Transverse colon (tissue), 4 donors: ENCODE data around the gene ZNF618. TPM values are rescaled to one million over a fixed set of nuclear protein-coding genes. Genes with fewer than 3 reads are reported as not detected.
A peak's percentile ranks its signal among the peaks of the same experiment; 100 is the strongest.

Experiments
- DNase-seq: peaks from one replicate; pipeline ENCODE4 v3.0.0-alpha.2; 2019
- H3K27ac ChIP-seq, 4 donors: fragments of 200-600 bp; sonication (generic); 2 replicates each; pipeline ENCODE4 v1.5.1; 2016 to 2018; ENCODE audit warnings: inconsistent platforms in 4 of 4
- H3K27me3 ChIP-seq: fragments of 200-600 bp; sonication (generic); 2 replicates; pipeline ENCODE4 v1.5.1; 2017; ENCODE audit warnings: inconsistent platforms
- H3K36me3 ChIP-seq, 4 donors: fragments of 200-600 bp; sonication (generic); 2 replicates each; pipeline ENCODE4 v1.5.1; 2017 to 2019; ENCODE audit warnings: inconsistent platforms in 4 of 4
- H3K4me1 ChIP-seq, 4 donors: fragments of 200-600 bp; sonication (generic); 2 replicates each; pipeline ENCODE4 v1.5.1; 2017 to 2020; ENCODE audit warnings: inconsistent platforms in 4 of 4
- H3K4me3 ChIP-seq, 4 donors: fragments of 200-600 bp; sonication (generic); 1 replicate in 1 of 4; 2 replicates in 3 of 4; pipeline versions ENCODE4 v1.5.1 to v1.6.1; 2017 to 2019; ENCODE audit warnings: inconsistent platforms in 4 of 4
- H3K9me3 ChIP-seq, 2 donors: fragments of 200-600 bp; sonication (generic); 2 replicates each; pipeline ENCODE4 v1.5.1; 2017 to 2019; ENCODE audit warnings: inconsistent platforms in 2 of 2
- EP300 ChIP-seq: sonication (generic); formaldehyde crosslinking; IDR thresholded peaks from one replicate; pipeline ENCODE4 v1.6.1; 2017; ENCODE audit warnings: antibody characterized with exemption, low read depth
- POLR2A ChIP-seq: fragments of 450-650 bp; IDR thresholded peaks from one replicate; pipeline ENCODE4 v1.6.1; 2016; ENCODE audit warnings: antibody characterized with exemption, mild to moderate bottlenecking, moderate library complexity
- POLR2AphosphoS5 ChIP-seq, 3 donors: sonication (generic); formaldehyde crosslinking; IDR thresholded peaks; one replicate each; pipeline ENCODE4 v1.6.1; 2016; ENCODE audit warnings: antibody characterized with exemption in 3 of 3
- WGBS, 2 donors: methylation state at CpG; one replicate each; pipeline ENCODE4 v1.1.5; 2018; ENCODE audit warnings: low coverage in 1 of 2; 5-methylcytosine and 5-hydroxymethylcytosine counted together
- in situ Hi-C, 4 donors: fragments of 200-750 bp; cut with MboI; loops; one replicate each; pipeline versions ENCODE4 v1.15.0 to v1.15.1; 2017; ENCODE audit warnings: low sequenced_read_pairs in 3 of 4, low pct_ligation_motif_present in 1 of 4, low pct_unique_long_range_greater_than_20kb in 1 of 4
- intact Hi-C: fragments of 100-400 bp; cut with DNase I; formaldehyde crosslinking; loops from one replicate; pipeline ENCODE4 v1.15.1; 2023; ENCODE audit warnings: low total_unique reads
- total RNA-seq, 4 donors: library from RNA; depleted of rRNA; stranded (reverse); fragments of >200 nt; gene quantifications; one replicate each; pipeline ENCODE4 v1.1.0, GENCODE V29; 2016
- TF ChIP-seq, protein P1 (sequence below), 5 experiments: fragments of 200-600 bp in 3 of 5; fragments of 450-650 bp in 2 of 5; sonication (generic) in 3 of 5; IDR thresholded peaks; 1 replicate in 2 of 5; 2 replicates in 3 of 5; pipeline ENCODE4 v1.5.1; 2016 to 2017; ENCODE audit warnings: antibody characterized with exemption in 5 of 5, inconsistent platforms in 3 of 5, mild to moderate bottlenecking in 2 of 5, moderate library complexity in 1 of 5

The ZNF618 gene
- total RNA-seq, 4 donors from 2014 or later, result 2.2 to 8.6 (median 4.0) TPM

DNA sequence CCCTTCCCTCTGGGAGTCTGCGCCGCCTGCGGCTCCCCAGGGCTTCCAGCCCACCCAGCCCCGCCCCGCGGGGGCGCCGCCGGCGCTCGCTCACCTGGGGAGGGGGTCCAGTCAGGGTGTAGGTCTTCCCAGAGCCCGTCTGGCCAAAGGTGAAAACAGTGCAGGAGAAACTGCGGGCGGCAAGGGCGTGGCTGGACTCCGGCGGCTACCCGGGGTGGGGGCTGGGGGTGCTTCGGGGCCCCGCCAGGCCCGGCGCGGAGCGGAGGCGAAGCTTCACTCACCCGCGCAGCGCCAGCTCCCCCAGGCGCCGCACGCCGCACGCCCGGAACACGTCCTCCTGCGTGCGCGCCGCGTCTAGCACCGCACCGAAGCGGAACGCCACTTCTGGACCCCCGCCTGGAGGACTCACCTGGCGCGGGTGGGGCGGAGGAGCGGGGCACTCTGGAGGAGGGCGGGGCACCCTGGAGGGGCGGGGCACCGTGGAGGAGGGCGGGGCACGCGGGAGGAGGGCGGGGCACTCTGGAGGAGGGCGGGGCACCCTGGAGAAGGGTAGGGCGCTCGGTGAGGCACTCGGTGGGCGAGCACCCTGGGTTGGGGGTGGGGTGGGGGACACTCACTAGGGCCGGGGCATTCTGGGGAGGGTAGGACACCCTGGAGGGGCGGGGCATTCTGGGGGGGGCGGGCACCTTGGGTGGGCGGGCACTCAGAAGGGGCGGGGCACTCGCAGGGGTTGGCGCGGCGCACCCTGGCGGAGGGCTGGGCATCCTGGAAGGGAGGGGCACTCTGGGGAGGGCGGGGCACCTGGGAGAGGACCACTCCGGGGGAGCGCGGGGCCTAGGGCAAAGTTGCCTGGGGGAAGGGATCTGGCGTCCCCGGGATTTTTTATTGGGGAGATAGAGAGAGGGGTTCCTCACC is 222.2 kb downstream of the ZNF618 start:
- H3K27me3 ChIP-seq, result peaks cover 22% of the 10 kb centered on the region
- TF ChIP-seq POLR2AphosphoS5 (IDR thresholded peaks at IDR 0.05), result peak in 2 of 3 donors; percentile 23 to 37
- peak; percentile 15 for TF ChIP-seq POLR2A
- no peak for TF ChIP-seq EP300
- TF ChIP-seq, protein P1, sequence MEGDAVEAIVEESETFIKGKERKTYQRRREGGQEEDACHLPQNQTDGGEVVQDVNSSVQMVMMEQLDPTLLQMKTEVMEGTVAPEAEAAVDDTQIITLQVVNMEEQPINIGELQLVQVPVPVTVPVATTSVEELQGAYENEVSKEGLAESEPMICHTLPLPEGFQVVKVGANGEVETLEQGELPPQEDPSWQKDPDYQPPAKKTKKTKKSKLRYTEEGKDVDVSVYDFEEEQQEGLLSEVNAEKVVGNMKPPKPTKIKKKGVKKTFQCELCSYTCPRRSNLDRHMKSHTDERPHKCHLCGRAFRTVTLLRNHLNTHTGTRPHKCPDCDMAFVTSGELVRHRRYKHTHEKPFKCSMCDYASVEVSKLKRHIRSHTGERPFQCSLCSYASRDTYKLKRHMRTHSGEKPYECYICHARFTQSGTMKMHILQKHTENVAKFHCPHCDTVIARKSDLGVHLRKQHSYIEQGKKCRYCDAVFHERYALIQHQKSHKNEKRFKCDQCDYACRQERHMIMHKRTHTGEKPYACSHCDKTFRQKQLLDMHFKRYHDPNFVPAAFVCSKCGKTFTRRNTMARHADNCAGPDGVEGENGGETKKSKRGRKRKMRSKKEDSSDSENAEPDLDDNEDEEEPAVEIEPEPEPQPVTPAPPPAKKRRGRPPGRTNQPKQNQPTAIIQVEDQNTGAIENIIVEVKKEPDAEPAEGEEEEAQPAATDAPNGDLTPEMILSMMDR (IDR thresholded peaks at IDR 0.05), result no peak
- H3K4me3 ChIP-seq, result peak overlapping the region; percentile 16 to 56 (median 40)
- H3K4me1 ChIP-seq, result peaks cover 5 to 22% (median 20%) of the 10 kb centered on the region in 4 donors
- intact Hi-C loops, result no loop called here
- H3K27ac ChIP-seq, result peak overlapping the region; percentile 60 to 82 (median 60)
- 26% methylated on average over 23 of the region's 77 CpGs; no CpG with 5 or more reads in 1 of the 2 donors for WGBS, 2 donors
- DNase-seq, result peak; percentile 85
- in situ Hi-C loops, result loop anchor here in 1 of 4 donors (25.0 kb wide), 1 partner anchor 189 kb away; no protein-coding TSS in a partner anchor
- H3K9me3 ChIP-seq, result peaks cover 0 to 4% of the 10 kb centered on the region in 2 donors
- no peaks in the 10 kb centered on the region for H3K36me3 ChIP-seq

DNA sequence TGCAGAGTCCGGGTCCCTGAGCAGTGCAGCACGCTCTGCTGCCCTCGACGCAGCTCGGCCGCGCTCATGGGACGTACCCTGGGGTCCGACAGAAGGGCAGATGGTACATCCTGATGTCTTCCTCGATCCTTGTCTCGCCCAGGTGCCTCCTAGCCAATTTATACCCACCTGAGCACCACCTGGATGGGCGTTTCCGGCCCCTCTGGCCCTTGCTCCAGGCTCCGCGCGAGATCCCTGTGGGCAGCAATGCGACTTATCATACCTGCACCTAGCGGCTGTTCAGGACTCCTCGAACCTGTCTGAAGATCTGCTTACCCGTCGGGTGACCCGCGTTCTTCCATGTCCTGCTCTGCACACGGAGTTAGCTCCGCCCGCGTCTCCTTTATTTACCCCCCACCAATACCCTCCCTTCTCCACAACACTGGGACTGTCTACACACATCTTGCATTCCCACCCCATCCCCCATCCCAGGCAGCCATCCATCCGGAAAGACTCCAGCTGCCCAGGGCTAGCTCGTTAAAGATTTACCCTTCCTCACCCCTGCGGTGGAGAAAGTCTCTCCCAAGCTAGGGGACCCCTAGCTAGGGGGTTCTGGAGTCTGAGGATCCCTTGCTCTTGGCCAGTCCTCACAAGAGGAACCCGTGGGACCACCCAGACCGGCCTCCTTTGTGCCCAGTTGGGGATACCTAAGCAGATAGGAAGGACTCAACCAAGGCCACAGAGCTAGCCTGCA is 223.0 kb downstream of the ZNF618 start, which contains the start of gene KIF12:
TSS of gene KIF12 (minus strand) at position 357 of the 733 bp plus-strand sequence. CDS start at position 341, 16 bp downstream.
- Histone ChIP-seq H3K27me3 (peaks cover 24% of the 10 kb centered on the region), H3K27ac (peak within 1 kb of the TSS; percentile 60 to 82 (median 60)), H3K4me3 (peak within 1 kb of the TSS; percentile 16 to 56 (median 40)), H3K4me1 (peaks cover 5 to 22% (median 20%) of the 10 kb centered on the region in 4 donors), H3K9me3 (peaks cover 0 to 4% of the 10 kb centered on the region in 2 donors), H3K36me3 (no peaks in the 10 kb centered on the region)
- TF ChIP-seq, protein P1 (IDR thresholded peaks at IDR 0.05), result no peak
- TF ChIP-seq POLR2A (no peak), POLR2AphosphoS5 (IDR thresholded peaks at IDR 0.05) (no peak), EP300 (no peak)
- WGBS, 2 donors, result 30% methylated on average over 26 of the region's 32 CpGs; no CpG with 5 or more reads in 1 of the 2 donors
- in situ Hi-C loops (loop anchor here in 1 of 4 donors (25.0 kb wide), 1 partner anchor 188 kb away; no protein-coding TSS in a partner anchor), intact Hi-C loops (no loop called here)
- peak; percentile 53 for DNase-seq

DNA sequence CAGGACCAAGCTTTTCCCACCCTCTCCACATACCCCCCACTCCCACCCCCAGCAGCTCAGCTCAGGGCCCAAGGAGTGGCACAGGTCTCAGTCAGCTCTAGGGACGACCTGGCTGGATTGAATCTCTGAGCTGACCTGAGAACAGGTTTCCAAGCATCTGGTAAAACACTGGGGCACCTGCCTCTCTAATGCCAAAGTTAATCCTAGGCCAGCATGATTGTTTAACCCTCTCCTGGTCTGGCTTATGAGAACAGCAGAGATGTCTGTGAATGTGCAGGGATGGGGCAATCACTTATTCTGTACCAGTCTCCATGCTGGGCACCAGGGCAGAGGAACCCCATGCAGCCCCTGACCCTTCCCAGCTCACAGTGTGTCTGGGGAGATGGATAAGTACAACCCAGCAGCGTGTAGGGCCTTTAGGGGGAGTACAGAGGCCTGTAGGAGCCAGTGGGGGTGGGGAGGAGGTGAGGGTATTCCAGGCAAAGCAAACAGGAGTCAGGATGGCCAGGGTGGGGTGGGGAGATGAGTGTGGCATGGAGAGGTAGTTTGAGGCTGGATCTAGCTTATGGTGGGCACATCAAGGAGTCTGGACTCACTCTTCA is 223.7 kb downstream of the ZNF618 start:
- no peak overlapping the region for H3K27ac ChIP-seq
- no peaks in the 10 kb centered on the region for H3K36me3 ChIP-seq
- intact Hi-C loops (no loop called here), in situ Hi-C loops (loop anchor here in 2 of 4 donors (10.0 to 25.0 kb wide), 2 partner anchors 185 to 188 kb away; no protein-coding TSS in a partner anchor)
- WGBS, 2 donors, result 54 to 100% methylated on average over 1 to 2 of the region's 2 CpGs
- no peak for DNase-seq
- H3K27me3 ChIP-seq, result peaks cover 24% of the 10 kb centered on the region
- TF ChIP-seq, protein P1 (IDR thresholded peaks at IDR 0.05), result no peak
- no peak for TF ChIP-seq POLR2AphosphoS5 (IDR thresholded peaks at IDR 0.05)
- no peak for TF ChIP-seq EP300
- no peak for TF ChIP-seq POLR2A
- no peak overlapping the region for H3K4me3 ChIP-seq
- H3K4me1 ChIP-seq, result peaks cover 5 to 22% (median 20%) of the 10 kb centered on the region in 4 donors
- H3K9me3 ChIP-seq, result peaks cover 0 to 4% of the 10 kb centered on the region in 2 donors
